GM12801 (cell line): Measurements from ENCODE around the gene SCNN1G.

ENCODE experiments used
- CTCF ChIP-seq: IDR thresholded peaks from one replicate; pipeline ENCODE4 v1.5.1; 2011; ENCODE audit warnings: control low read depth; ENCODE audit not compliant: insufficient read length; ENCODE audit errors: extremely low read depth

The SCNN1G gene

GRCh38 chr16:23148166-23148512, 34.4 kb upstream of the SCNN1G start:
- TF ChIP-seq CTCF = no peak

- TF ChIP-seq CTCF = no peak
Observed at GRCh38 chr16:23148513-23149266, 33.9 kb upstream of the SCNN1G start.

- TF ChIP-seq CTCF = no peak
Observed at GRCh38 chr16:23149267-23149992, 33.1 kb upstream of the SCNN1G start, which contains the start of gene USP31. TSS of gene USP31 (minus strand) at chr16:23149452. CDS start at chr16:23149270, 182 bp downstream.

- no peak for TF ChIP-seq CTCF
Observed at GRCh38 chr16:23149993-23150364, 32.6 kb upstream of the SCNN1G start.

GRCh38 chr16:23152386-23153178, 30.0 kb upstream of the SCNN1G start:
- TF ChIP-seq CTCF = no peak

GRCh38 chr16:23155445-23156049, 27.0 kb upstream of the SCNN1G start:
- no peak for TF ChIP-seq CTCF

- no peak for TF ChIP-seq CTCF
Observed at GRCh38 chr16:23156110-23156509, 26.4 kb upstream of the SCNN1G start.
